WTC11 (cell line): ENCODE measurements around the gene ISL1.

Experiments used
- NFYB ChIP-seq: sonication (generic); formaldehyde crosslinking; conservative IDR thresholded peaks from 2 replicates; pipeline ENCODE4 v1.8.0; 2022; ENCODE audit warnings: low read depth, missing genetic modification reagents
- TCF7 ChIP-seq: sonication (generic); formaldehyde crosslinking; IDR thresholded peaks from 2 replicates; pipeline ENCODE4 v1.8.0; 2022; ENCODE audit warnings: mild to moderate bottlenecking, low read depth, missing genetic modification reagents, moderate library complexity
- TP53 ChIP-seq: sonication (generic); formaldehyde crosslinking; IDR thresholded peaks from 2 replicates; pipeline ENCODE4 v1.8.1; 2023; ENCODE audit warnings: mild to moderate bottlenecking, missing genetic modification reagents
- TF ChIP-seq, protein P1 (sequence below): sonication (generic); formaldehyde crosslinking; conservative IDR thresholded peaks from 2 replicates; pipeline ENCODE4 v1.8.1; 2022; ENCODE audit warnings: mild to moderate bottlenecking, missing genetic modification reagents
- TF ChIP-seq, protein P2 (sequence below): fragments of 200-600 bp; IDR thresholded peaks from 2 replicates; pipeline ENCODE4 v1.8.0; 2022; ENCODE audit warnings: antibody characterized with exemption
- TF ChIP-seq, protein P3 (sequence below): sonication (generic); formaldehyde crosslinking; IDR thresholded peaks from 2 replicates; pipeline ENCODE4 v1.8.1; 2023; ENCODE audit warnings: mild to moderate bottlenecking, missing genetic modification reagents, moderate library complexity

DNA sequence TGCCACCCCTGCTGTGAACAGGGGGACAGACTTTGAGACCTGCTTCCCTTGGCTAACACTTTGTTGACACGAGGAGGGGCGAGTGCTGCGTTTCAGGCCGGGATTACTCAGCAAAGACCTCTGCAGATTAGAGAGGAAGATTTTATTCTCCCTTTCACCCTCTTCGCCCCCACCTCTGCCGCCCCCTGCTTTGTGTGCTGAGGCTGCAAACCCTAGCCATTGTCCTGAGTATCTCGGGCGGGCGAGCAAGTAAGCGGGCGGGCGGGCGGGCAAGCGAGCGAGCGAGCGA is 6.0 kb downstream of the ISL1 start:
- TF ChIP-seq TCF7 (CRISPR knock-in tag) (no peak), NFYB (CRISPR knock-in tag) (no peak), TP53 (no peak)
- TF ChIP-seq, protein P1, sequence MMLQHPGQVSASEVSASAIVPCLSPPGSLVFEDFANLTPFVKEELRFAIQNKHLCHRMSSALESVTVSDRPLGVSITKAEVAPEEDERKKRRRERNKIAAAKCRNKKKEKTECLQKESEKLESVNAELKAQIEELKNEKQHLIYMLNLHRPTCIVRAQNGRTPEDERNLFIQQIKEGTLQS (CRISPR knock-in tag) = no peak
- TF ChIP-seq, protein P2, sequence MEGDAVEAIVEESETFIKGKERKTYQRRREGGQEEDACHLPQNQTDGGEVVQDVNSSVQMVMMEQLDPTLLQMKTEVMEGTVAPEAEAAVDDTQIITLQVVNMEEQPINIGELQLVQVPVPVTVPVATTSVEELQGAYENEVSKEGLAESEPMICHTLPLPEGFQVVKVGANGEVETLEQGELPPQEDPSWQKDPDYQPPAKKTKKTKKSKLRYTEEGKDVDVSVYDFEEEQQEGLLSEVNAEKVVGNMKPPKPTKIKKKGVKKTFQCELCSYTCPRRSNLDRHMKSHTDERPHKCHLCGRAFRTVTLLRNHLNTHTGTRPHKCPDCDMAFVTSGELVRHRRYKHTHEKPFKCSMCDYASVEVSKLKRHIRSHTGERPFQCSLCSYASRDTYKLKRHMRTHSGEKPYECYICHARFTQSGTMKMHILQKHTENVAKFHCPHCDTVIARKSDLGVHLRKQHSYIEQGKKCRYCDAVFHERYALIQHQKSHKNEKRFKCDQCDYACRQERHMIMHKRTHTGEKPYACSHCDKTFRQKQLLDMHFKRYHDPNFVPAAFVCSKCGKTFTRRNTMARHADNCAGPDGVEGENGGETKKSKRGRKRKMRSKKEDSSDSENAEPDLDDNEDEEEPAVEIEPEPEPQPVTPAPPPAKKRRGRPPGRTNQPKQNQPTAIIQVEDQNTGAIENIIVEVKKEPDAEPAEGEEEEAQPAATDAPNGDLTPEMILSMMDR = no peak
- TF ChIP-seq, protein P3, sequence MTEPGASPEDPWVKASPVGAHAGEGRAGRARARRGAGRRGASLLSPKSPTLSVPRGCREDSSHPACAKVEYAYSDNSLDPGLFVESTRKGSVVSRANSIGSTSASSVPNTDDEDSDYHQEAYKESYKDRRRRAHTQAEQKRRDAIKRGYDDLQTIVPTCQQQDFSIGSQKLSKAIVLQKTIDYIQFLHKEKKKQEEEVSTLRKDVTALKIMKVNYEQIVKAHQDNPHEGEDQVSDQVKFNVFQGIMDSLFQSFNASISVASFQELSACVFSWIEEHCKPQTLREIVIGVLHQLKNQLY (CRISPR knock-in tag) = no peak
